GM12874 (cell line): ENCODE measurements around the gene COL4A2.

Source experiments
- CTCF ChIP-seq: IDR thresholded peaks from 2 replicates; pipeline ENCODE4 v1.5.1; 2011; ENCODE audit warnings: low read depth, mild to moderate bottlenecking, control low read depth, low read length, moderate library complexity; ENCODE audit not compliant: insufficient read depth

Gene COL4A2

GRCh38 chr13:110493613-110494012 is 186.5 kb downstream of the COL4A2 start:
- no peak for TF ChIP-seq CTCF

GRCh38 chr13:110495376-110495775 is 188.3 kb downstream of the COL4A2 start:
- no peak for TF ChIP-seq CTCF

- TF ChIP-seq CTCF = no peak
Observed at GRCh38 chr13:110495881-110496280, 188.8 kb downstream of the COL4A2 start.

- TF ChIP-seq CTCF = no peak
Observed at GRCh38 chr13:110496281-110496680, 189.2 kb downstream of the COL4A2 start.

- no peak for TF ChIP-seq CTCF
Observed at GRCh38 chr13:110497003-110497402, 189.9 kb downstream of the COL4A2 start.

GRCh38 chr13:110498327-110498726 is 191.2 kb downstream of the COL4A2 start:
- no peak for TF ChIP-seq CTCF

GRCh38 chr13:110498765-110499164 is 191.7 kb downstream of the COL4A2 start:
- no peak for TF ChIP-seq CTCF

- no peak for TF ChIP-seq CTCF
Observed at GRCh38 chr13:110499621-110500281, 192.7 kb downstream of the COL4A2 start.
